ENCODE data around the gene FBXO21.

DNA sequence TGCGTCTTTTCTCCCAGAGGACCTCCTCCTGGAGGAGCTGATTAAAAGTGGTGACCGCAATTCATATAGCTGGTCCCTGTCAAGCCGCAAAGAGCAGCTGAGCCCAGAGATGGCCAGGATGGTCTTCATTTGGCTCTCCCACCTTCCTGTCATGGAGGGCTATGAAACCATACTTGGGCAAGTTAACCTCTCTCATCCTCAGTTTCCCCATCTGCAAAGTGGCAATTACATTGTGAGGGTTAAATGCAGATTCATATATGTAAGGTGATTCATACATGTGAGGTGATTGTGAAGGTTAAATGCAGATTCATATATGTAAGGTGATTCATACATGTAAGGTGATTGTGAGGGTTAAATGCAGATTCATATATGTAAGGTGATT lies 87.5 kb downstream of the FBXO21 start:
- TF ChIP-seq EZH2 (IDR thresholded peaks at IDR 0.05; ENCODE audit: insufficient read depth, poor library complexity, severe bottlenecking), result no peak
- TF ChIP-seq EZH2phosphoT487 (IDR thresholded peaks at IDR 0.05; ENCODE audit: insufficient read depth, low read depth), result no peak
